GM19193 (cell line): Measurements from ENCODE around the gene CLCN7.

ENCODE experiments used
- POLR2A ChIP-seq: IDR thresholded peaks from 4 replicates; pipeline ENCODE4 v1.6.1; 2011; ENCODE audit not compliant: insufficient read depth, insufficient read length; ENCODE audit errors: extremely low read depth

The CLCN7 gene

DNA sequence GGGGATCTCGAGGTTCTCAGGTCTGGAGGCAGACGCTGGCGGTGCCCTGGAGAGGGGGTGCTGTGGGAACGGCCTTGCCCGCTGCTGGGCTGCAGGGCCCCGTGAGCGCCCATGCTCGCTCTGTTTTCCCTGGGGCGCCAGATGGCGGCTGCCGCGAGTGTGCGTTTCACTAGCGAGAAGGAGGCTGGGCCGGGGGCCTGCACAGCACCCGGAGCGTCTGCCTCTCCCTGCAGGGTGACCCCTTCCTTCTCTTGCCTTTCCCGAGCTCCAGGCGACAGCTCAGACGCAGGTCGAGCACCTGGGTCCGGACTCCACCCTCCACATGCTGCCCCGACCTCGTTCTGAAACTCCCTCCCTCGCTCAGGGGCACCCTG is 21.0 kb upstream of the CLCN7 start:
- no peak for TF ChIP-seq POLR2A

DNA sequence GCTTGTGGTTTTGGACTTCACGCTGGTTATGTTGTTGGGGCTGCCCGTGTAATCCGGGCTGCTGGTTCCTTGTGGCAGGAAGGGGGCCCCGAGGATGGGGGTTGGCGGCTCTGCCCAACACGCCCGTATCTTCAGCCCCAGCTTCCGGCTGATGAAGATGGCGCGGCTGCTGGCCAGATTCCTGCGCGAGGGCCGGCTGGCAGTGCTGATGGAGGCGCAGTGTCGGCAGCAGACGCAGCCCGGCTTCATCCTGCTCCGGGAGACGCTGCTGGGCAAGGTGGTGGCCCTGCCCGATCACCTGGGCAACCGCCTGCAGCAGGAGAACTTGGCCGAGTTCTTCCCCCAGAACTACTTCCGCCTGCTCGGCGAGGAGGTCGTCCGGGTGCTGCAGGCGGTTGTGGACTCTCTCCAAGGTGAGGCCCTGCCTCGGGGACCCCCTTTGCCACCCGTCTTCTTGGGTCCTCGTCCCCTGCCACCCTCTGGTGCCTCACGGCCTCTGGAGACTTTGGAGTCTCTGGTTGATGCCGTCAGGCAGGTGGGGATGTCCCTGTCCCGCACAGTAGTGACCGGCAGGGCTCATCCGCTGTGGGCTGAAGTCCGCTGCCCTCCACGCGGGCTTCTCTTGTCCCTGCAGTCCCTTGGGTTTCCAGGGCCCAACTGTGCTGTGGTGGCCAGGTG is 20.5 kb upstream of the CLCN7 start:
- TF ChIP-seq POLR2A, result no peak

DNA sequence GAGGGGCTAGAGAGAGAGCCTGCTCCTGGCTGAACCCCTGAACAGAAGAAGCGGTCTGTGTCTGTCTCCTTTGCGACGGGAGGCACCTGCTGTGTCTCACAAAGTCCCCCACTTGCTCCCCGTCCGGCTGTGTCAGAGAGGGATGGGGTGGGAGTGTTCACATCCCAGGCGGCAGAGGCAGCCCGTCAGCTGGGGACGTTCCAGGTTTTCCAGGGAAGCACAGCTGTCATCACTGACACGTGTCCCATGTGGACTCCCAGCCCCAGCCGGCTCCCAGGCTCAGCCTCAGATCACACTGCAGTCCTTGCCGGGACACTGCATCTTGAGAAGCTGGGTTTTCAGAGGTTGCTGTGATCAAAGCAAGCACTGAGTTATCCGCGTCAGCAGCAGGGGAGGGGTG is 19.9 kb upstream of the CLCN7 start:
- no peak for TF ChIP-seq POLR2A

DNA sequence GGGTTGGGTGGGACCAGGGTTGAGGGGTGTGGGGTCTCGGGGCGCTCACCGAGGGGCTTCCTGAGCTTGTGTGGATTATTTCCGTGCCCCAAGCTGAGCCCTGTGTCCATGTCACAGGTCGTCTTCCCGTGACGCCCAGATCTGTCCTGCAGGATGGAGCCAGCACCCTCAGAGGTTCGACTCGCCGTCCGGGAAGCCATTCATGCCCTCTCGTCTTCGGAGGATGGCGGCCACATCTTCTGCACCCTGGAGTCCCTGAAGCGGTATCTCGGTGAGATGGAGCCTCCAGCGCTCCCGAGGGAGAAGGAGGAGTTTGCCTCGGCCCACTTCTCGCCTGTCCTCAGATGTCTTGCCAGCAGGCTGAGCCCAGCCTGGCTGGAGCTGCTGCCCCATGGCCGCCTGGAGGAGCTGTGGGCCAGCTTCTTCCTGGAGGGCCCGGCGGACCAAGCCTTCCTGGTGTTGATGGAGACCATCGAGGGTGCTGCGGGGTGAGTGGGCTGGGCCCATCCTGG is 19.4 kb upstream of the CLCN7 start:
- no peak for TF ChIP-seq POLR2A

DNA sequence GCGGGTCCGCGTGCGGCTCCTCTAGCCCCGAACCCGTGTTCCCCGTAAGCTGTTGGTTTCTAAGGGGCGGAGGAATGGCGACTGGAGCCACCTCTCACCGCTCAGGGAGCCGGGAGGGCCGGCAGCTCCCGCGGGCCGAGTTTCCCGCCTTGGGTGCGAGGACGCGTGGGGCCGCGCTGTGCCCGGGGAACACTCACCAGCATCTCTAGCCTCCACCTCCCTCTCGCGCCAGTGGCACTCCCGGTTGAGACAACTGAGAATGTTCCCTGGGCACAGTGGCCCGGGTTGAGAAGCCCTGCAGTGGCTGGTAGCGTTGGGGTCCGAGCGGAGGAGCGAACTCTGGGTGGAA is 18.9 kb upstream of the CLCN7 start:
- TF ChIP-seq POLR2A, result no peak

DNA sequence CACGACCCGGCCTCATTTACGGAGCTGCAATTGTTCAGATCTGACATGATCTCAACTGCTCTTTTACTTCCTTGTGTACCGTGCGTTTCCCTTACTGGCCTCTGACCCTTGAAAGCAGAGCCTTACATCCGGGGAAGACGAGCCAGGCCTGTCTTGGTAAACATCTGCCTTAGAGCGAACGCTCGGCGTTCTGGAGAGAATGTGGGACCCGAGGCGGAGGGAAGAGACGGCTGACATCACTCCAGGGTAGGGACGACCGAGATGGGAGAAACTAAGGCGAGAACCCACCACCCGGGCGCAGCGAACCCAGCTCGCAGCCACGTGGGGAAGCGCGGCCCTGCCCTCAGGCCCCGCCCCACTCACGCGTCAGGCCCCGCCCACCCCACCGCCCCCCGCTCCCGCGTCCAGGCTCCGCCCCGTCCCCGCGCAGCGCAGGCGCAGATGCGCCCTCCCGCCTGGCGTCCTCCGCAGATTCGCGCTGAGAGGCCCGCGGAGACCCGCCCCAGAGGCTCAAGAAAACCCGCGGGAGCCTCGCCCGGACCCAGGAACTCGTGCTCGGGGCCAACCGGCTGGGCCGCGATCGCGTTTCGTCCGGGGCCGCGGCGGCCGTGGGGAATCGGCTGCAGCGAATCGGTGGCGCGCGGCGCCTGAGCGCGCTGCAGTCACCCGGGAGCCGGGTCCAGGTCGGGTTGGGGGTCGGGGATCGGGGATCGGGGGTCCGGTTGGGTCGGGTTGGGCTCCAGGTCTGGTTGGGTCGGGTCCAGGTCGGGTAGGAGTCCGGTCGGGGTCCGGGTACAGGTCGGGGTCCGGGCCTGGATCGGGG is 18.3 kb upstream of the CLCN7 start, which contains the start of gene TELO2:
Gene TELO2, plus strand, starts transcription at position 438 of the 823 bp plus-strand sequence. CDS start 922 bp downstream, outside the sequence.
- TF ChIP-seq POLR2A, result peak; percentile 69

DNA sequence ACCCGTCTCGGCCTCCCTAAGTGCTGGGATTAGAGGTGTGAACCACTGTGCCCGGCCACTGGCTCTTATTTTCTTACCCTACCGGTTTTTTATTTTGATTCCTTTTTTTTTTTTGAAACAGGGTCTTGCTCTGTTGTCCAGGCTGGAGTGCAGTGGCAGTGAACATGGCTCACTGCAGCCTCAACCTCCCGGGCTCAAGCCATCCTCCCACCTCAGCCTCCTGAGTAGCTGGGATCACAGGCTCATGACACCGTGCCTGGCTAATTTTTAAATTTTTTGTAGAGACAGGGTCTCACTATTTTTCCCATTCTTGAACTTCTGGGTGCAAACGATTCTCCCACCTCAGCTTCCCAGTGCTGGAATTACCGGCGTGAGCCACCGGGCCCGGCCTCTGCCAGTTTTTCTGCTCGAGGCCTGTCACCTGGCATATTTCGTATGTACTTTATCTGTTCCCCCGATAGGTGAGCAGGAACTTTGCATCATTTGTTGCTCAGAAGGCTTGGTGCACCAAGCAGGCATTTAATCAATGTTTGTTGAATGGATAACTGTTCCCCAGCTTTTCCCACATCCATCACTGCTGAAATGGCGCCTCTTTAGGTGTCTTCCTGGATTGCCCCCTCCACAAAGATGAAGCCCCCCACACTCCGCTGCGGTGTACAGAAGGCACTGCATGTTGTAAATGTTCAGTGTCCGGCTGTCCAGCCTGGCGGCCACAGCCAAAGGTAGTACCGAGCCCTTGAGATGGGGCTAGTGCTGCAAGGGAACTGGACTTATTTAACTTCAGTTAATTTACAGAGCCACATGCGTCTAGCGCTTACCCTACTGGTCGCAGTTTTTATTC is 17.5 kb upstream of the CLCN7 start:
- TF ChIP-seq POLR2A, result no peak

DNA sequence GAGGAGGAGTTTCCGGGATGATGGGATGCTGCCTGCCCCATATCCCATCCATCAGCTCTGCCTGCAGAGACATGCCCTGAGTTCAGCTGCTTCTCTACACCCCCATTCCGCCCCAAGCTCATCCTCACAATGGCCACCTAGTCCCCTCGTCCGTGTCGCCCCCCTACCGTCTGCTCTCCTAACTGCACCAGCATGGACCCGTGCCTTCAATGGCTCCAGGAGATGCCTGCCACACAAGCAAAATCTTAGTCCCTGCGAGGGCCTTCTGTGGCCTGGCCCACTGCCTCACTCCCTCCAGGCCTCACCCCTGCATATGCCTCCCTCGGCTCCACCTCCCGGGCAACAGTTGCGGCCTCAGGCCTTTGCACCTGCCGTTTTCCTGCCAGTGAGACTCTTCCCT is 16.5 kb upstream of the CLCN7 start:
- TF ChIP-seq POLR2A, result no peak

DNA sequence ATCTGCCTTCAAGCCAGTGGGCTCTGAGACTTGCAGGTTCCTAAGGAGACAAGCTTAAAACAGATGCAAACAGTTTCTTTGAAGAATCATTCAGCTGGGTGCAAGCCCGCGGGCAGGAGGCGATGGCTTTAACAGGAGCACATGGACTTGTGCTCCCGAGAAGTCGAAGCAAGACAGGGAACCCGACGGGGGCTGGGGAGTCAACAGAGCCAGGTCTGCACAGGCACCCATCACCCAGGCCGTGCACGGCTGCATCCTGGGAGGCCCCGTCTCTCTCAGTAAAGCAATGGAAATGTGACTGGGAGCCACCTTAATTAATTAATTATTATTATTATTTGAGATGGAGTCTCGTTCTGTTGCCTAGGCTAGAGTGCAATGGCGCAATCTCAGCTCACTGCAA is 14.2 kb upstream of the CLCN7 start:
- TF ChIP-seq POLR2A, result no peak

DNA sequence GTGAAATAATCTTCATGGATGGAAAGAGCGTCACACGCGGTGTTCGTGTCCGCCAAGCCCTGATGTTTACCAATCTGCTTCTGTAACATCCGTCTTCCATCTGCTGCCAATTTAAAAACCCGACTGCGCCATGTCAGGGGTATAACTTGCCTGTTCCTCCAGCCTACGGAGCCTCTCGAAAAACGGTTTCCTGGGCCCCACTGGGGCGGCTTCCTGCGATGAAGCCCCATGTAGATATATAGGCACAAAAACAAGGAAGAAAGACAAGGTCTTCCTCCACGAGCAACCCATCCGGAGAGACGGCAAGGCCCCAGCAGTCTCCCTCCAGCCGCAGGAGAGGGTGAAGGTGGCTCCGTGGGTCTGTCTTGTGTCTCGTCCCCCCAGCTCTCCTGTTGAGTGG is 13.8 kb upstream of the CLCN7 start, which contains the start of gene PTX4:
Gene PTX4, minus strand, starts transcription at position 326 of the 400 bp plus-strand sequence. Its CDS starts 35 bp downstream, at position 291.
- no peak for TF ChIP-seq POLR2A

DNA sequence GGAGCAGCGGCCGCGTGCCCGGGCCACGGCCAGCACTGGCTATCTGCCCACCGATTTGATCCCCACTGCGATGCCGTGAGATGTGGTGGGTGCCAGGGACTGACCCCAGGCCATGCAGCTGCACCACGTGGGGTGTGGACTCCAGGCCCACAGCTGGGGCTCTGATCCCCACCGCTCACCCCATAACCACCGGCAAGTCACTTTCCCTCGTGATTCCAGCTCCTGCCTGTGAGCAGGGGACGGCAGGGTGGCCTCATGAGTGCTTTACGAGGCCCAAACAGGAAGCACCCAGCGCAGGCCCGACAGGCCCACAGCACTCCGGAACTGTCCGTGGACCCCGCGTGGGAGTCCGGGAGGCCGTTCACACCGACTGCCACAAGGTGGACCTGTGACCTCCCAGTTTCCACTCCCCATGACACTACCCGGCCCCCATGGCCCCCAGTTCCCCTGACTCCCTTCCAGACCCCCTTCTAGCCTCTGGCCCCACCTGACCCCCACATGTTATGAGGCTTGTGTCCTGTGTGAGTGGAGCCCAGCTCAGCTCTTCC is 13.3 kb upstream of the CLCN7 start:
- no peak for TF ChIP-seq POLR2A

DNA sequence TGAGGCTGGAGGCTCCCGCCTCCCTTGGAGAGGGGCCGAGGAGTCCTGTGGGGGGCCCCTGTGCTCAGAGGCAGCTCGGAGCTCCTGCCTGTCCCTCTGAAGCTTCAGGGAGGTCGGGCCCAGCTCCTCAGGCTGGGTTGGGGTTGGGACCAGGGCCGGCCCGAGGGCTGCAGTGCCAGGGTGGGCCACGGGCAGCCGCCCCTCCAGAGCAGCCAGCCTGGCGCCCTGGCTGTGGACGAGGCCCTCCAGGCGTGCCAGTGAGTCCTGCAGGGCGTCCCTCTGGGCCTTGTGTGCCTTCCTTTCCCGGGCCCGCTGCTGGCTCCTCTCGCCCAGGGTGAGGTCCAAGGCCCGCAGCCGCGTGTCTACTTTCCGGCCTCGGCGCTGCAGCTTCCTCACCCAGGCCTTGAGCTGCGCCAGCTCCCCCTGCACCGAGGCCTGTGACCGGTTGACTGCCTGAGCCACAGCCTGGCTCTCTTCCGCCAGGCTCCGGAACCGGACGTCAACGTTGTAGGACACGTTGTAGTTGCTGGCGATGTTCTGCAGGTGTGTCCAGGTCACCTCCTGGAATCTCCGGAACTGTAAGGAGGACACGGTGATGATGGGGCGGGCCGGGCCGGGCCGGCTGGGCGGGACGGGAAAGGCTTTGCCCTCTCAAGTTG is 12.7 kb upstream of the CLCN7 start:
- TF ChIP-seq POLR2A, result no peak

DNA sequence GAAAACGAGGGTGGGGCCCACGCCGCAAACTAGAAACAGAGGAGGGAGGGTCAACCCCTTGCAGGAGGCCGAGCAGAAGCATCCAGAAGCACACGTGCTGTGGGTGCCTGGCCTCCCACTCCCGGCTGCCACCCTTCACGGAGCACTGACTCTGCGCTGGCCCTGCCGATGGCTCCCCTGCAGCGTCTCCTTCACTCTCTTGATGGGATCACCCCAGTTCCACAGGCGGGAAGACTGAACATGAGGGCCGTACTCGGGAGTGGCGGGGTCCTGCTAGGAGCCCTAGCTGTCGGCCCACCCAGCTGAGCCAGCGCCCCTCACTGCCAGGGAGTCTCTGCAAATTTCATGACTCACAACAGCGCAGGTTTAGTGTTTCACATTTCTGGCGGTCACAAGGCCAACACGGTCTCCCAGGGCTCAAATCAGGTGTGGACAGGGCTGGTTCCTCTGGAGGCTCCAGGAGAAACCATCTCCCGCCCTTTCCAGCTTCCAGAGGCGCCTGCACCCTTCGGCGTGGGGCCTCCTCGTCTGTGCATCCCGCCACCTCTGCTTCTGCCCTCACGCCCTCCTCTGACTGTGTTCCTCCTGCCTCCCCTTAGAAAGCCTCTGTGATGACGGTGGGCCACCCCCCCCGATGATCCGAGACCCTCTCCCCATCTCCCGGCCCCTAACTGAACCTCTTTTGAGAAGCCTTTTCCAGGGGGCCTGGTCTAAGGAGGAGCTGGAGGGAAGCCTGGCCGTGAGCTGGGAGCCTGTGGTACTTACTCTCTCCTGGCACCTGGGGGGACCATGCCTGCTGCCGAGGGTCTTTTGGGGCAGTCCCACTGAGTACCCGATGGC is 11.9 kb upstream of the CLCN7 start:
- TF ChIP-seq POLR2A, result no peak

DNA sequence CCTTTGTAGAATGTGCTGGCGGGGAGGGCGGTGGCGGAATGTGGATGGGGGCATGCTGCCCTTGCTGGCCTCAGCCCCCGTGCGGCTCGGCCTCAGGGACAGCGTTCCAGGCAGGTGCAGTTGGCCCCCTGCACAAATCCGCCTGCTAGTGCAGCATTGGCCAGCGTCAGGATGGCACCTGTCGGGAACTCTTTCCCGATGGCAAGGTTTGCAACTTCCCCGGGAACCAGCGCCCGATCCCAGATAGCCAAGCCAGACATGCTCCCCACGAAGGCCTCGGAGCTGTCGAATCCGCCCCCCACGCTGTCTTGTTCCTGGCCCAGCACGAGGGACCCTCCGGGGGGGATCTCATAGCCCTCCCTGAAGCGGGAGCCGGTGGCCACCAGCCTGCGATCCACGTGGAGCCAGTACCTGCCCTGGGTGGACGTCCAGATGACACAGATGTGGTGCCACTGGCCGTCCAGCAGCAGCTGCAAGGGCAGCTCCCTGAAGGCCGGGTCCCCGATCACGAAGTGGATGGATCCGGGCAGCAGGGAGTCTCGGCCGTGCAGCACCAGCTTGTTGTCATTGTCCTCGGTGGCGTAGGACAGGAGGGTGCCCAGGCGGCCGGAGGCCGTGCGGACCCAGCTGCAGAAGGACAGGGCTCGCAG is 11.1 kb upstream of the CLCN7 start:
- no peak for TF ChIP-seq POLR2A
